Tongue (tissue), 2 donors: Measurements from ENCODE around the gene BRD9. TPM values are rescaled to one million over a fixed set of nuclear protein-coding genes. Genes with fewer than 3 reads are reported as not detected.

Experiments
- DNase-seq: peaks from one replicate; pipeline ENCODE4 v3.0.0-alpha.2; 2015
- total RNA-seq: library from RNA; depleted of rRNA; stranded (reverse); fragments of >200 nt; gene quantifications from one replicate; pipeline ENCODE4 v1.2.3, GENCODE V29; 2014

BRD9 gene
- total RNA-seq, 1 donor from 2014 or later = 35.3 TPM

DNA sequence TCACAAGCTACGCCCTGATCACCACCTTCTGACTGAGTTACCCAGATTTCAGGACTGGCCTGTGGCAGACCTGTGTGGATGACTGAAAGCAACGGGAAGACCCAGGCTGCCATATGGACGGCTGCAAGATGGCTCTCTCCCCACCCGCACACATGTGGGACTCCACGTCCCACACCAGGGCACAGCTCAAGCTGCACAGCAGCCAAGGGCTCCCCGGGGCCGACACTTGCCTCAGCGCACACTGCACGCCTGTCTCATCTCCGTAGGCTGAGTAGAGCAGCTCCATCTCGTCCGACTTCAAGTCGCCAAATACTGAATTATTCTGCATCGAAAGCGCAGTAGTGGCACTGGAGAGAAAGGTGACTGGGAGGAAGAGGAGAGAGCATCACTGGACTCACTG lies 14.5 kb downstream of the BRD9 start:
- no peak for DNase-seq

DNA sequence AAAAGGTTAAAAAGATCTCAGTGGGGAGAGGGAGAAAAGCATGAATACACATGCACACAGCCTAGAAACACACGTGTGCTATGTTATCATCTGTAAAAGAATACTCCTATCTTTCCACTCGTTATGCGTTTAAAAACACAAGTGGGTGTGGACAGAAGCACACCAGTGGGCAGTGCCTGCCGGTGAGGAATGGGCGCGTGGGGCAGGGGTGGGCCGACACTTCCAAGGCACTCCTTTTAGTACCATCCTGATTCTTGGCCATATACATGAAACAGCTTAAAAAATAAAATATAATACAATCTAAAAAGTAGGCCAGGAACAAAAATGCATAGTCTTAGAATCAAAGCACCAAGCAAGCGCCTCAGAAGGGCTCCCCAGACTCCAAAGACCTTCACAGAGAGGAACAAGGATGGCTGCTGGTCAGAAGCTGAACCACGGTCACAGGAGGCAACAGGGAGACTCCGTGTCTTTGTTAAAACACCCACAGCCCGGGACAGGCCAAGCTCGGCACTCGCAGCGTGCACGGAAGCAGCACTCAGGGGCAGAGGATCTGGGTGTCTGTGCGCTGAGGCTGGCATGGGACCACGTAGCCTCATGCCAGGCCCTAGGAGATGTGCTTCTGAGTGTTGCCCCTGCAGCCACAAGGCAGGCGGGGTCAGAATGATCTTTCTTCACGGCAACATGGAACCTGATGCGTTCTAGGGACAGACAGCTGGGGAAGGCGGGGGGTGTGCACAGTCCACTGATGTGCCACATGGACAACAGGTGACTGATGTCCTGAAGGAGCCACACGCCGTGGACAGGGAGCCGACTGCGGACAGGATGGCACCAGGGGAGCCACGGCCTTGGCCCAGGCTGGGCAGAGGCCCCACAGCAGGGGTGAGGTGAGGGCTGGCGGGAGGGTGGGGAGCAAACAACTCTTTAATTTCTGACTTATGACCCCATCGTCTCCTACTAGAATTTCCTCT lies 15.9 kb downstream of the BRD9 start:
- DNase-seq = no peak

DNA sequence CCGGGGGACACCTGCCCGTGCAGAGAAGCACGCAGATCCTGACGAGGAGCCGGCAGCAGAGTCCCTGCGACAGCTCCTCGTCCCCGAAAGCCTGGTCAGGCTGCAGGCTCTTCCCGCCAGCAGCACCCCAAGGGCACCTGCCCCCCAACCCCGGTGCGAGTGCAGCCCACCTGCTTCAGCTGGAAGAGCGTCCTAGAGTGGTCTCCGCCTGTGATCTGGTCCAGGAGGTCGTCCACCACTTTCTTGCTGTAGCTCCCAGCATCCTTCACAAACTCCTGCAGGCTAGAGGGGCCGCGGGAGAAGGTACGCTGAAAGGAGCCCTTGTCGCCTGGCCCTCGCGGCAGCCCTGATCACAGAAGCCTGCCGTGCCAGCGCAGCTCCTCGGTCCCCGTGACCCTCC lies 16.7 kb downstream of the BRD9 start:
- no peak for DNase-seq

DNA sequence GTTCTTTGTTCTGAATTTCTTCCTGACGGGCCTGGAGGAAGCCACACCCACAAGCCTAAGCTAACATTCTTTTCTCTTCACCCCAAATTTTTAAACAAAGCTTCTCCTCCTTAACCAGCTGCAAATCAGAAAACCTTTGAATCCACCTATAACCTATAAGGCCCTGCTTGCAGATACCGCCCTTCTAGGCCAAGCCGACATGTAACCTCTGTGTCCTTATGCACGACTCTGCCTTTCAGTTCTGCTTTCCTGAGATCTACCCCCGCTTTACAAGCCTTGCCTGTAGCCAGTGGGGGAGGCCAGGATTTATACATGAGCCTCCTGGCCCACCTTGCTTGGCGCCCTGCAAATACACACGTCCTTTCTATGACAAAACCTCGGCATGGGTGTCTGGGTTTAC lies 19.3 kb downstream of the BRD9 start:
- no peak for DNase-seq

DNA sequence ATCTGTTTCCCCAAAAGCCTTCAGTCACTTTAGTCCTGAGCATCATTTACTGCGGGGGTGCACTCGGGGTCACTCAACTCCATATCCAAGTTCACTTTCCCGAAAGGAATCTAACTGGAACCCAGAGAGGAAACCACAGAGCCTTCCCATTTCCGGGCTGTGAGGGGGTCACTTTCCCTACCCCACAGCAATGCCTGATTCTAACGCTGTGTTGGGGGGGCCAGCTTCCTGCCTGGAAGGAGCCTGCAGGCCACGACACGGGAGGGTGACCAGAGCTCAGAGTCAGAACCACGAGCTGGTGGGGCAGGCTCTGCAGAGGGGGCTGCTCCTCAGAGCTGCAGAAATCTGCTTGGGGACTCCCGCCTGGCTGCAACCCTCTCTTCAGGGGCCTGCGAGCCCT lies 20.3 kb downstream of the BRD9 start:
- no peak for DNase-seq

DNA sequence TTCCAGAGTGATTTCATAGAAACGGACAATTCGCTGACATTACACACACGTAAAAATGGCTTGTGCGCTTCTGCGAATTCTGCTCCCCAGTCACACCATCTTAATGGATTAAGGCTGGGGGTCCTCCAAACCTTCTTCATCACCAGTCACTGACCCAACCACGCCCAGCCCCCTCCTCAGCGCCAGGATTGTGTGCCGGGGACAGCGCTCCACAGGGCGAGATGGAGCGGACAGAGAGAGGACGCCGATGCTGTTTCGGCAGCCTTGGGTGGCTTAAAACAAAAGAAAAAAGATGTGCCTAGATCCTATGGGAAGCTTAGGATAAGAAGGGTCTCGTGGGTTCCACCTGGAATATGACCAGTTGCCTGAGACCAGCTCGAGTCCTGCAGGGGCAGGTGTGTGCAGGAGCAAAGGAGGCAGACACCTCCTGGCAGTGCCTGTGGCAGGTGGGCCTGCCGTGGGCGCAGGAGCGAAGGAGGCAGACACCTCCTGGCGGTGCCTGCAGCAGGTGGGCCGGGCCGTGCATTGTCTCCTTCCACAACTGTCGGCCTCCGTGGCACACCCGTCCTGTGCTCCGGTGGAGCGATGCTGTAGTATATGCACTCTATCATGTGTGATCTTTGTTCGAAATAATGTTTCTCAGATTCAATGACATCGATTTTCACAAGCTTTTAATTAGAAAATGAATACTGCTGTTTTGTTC lies 20.9 kb downstream of the BRD9 start:
- no peak for DNase-seq

DNA sequence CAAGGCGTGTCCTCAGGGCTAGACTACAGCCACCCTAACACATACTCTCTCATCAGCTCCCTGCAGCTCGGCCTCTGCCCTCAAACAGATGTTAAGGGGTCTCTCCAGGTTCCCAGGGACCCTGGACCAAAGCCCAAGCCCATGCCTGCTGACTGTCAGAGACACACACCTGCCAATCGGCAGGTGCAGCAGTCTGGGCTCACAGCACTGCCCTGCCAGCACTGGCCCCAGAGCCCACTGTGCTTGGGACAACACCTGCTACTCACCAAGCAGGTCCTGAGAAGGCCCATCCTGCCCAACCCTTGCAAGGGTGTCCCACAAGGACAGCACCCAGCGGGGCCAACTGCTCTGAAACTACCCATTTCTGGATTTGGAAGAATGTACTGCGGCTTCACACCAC lies 21.6 kb downstream of the BRD9 start:
- DNase-seq = no peak

DNA sequence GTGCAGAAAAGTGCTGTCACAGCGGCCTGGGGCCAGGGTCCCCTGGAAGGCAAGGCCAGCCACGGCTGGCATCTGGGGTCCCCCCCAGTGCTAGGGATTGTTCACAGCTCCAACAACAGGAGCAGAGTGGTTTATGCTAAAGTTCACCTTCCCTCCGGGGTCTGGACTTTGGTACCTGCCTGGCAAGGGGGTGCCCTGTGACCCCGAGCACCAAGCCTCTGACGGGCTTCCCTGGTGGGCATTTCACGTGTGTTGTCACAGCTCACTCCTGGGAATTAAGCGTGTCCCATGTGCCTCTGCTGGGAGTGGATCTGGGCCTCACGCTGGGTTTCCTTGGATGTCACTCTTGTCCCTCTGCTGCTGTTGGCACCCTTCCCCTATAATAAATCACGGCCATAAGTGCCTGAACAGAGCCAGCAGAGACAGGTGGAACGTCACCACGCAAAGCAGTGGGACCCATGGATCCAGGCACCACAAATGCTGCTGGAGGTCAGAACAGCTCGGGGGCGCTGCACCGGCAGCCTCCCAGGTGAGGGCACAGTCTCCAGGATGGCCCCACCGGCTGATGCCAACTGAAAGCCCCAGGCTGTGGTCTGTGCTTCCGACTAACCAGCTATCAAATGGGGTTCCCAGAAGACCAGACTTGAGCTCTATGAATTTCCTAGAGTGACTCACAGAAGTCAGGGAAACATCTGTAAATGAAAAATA lies 24.0 kb downstream of the BRD9 start:
- no peak for DNase-seq

DNA sequence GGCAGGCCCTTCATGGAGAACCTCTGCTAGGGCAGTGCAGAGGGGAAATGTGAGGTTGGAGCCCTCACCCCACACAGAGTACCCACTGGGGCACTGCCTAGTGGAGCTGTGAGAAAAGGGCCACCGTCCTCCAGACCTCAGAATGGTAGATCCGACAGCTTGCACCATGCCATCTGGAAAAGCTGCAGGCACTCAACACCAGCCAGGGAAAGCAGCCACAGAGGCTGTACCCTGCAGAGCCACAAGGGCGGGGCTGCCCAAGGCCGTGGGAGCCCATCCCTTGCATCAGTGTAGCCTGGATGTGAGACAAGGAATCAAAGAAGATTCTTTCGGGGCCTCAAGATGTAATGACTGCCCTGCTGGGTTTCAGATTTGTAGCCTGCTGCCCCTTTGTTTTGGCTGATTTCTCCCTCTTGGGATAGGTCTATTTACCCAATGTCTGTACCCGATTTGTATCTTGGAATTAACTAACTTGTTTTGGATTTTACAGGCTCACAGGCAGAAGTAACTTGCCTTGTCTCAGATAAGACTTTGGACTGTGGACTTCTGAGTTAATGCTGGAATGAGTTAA lies 25.2 kb downstream of the BRD9 start:
- no peak for DNase-seq

DNA sequence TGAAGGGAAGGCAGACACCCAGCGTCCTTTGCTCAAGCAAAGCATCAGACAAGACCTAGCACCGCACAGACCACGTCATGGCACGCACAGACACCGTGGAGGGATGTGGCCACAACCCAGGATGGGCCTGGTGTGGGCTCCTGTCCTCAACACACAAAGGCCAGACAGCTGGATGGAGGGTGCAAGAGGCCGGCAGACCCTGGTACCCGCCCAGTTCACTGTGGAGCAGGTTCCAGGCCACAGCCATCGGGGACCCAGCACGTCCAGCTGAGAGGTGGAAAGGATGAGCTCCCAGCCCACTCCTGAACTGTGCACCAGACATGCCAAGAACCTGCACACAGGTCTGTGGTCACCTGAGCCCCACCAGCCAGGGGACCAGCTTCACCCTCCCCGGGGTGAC lies 26.8 kb downstream of the BRD9 start:
- no peak for DNase-seq

DNA sequence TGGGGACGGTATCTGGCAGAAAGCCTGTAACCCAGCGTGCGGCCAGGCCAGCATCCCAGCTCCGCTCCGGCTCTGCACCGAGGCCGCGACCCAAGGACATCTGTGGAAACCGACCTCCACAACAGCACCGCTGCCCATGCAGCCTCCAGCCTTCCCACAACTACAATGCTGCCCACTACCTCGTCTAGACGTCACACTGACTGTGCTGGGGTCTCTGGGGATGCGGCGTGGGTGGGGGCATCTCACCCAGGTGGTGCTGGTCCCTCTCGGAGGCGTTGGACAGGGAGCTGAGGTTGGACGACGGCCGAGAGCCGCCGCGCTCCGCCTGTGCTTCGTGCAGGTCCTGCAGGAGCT lies 27.5 kb downstream of the BRD9 start:
- DNase-seq = no peak

DNA sequence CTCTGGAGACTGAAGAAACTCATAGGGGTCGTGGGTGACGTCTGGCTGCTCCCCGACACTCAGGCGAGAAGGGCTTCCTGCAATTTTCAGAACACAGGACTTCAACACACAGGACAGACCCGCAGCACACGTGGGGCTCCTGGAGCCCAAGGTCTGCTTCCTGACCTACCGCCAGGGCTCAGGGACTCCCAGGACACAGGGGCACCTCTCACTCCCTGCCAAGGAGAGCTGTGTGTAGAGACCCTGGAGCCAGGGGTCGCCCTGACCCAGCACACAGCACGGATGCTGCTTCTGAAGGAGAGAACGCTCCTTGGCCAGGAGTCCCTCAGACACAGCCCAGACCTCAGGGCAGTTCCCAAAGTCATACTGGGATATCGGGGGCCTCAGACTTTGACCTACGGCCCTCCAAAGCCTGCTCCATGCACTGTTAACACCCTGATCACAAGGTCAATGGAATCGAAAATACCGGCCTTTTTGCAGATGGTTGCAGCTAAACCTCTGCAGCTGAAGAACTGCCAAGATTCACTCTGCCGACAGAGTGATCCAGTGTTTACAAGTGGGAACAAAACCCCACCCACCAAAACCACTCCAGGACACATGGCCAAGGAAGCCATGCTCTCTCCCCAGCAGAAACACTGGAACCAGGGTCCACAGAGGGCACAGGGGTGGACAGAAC lies 28.0 kb downstream of the BRD9 start:
- DNase-seq = no peak

DNA sequence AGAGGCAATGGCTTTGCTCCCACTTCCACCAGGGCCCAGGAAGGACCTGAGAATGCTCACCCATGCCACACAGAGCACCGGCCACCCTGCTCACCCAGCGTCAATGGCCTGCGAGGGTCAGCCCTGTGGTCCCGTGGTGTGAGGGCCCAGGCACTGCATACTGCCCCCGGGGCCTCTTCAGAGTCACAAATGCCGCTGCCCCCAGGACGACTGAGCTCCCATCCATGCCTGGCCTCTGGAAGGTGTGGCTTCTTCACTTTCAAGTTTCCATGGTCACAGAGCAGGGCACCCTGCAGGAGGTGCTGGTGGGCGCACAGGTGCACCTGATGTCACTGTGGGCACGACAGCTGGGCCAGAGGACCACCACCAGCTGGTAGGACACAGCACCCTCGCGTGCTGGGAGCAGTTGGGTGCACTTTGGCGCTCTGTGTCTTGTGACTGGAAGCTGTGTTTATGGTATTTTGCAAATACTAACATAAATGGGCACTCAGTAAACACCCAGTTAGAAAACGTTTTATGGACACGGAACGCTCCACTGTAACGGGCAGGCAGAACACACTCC lies 29.3 kb downstream of the BRD9 start:
- no peak for DNase-seq

DNA sequence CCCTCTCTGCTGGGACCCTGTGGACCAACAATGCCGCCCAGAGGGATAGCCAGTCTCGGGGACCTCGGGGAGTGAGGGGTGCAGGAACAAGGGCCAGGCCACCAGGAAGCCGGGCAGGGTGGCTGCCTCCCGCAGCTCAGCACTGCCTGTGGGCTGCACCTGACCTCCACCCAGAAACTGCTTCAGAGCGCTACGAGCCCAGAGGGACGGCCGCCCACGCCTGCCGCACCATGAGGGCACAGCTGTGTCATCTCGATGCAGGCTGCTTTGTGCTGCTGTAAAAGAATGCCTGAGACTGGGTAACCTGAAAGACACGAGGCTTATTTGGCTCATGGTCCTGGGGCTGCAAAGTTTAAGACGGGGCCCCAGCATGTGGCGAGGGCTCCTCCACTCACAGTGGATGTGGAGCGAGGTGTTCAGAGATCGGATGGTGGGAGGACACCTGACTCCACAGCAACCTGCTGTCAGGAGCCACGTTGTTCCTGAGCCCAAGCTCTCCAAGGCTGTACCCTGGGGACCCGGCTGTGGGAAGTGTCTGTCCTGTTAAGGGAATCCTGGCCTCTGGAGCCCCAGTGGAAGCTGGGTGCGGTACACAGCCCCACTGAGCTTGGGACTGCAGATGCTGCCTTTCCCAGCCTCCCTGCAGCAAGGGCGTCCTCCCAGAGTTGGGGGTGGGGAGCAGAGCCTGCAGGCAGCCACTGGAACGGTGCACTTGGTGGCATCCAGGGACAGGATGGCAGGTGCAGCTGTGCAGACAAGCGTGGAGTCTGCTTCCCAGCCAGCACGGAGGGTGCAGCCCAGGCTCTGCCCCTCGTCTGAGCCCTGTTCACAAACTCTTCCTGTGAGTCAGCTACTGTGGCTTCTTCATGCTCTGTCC lies 30.0 kb downstream of the BRD9 start:
- no peak for DNase-seq

DNA sequence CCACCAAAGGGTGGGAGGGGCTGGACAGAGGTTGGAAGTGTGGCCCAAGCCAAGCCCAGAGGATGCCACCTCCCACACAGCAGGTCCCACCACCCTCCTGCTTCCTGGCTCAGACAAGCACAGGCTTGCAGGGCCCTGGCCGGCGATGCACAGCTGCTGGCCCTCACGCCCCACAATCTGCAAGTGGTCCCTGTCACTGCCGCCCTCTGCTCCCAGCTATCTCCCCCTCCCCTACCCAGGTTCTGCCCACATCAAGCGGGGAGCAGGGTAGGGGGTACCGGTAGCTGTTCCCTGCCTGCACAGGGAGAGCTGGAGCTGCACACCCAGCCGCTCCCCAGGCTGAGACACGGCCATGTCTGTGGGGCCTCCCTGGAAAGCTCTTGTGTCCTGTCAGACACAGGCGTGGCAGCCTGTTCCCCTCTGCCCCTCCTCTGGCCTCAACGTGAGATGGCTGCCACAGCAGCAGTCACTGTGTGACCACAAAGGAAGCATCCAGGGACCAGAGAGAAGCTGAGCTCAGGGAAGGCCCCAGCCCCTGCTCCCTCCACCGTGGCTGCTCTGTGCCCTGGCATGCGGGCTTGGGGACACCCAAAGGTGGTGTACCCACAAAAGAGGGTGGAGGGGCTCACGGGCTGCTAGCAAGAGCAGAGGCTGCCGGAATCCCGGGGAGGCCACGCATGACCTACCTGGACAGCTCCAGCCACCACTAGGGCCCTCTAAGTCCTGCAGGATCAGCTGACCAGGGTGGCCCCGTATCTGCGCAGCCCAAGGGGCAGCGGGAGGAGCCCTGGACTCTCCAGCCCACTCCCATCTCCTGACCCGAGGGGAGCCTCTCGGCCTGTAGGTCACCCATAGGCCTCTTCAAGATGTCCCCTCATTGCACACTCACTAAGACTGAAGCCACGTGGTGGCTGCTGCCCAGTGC lies 30.9 kb downstream of the BRD9 start:
- DNase-seq = no peak

DNA sequence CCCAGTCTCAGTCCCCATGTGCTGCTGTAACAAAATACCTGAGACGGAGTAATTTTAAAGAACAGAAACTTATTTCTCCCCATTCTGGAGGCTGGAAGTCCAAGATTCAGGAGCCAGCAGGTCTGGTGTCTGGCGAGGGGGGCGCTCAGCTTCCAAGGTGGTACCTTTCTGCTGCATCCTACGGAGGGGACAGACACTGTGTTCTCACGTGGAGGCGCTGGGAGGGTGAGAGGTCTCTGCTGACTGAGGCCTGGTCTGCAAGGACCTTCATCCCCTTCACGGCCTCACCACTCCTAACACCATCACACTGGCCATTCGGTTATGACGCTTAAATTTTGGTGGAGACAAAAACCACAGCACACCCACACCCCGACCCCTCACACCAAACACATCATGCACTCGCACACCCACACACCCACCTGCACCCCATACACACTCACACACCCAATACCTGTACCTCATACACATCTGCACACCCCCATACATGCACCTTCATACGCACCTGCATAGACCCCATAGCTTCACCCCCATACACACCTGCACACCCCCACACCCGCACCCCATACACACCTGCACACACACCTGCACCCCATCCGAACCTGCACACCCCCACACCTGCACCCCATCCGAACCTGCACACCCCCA lies 32.0 kb downstream of the BRD9 start:
- DNase-seq = no peak

DNA sequence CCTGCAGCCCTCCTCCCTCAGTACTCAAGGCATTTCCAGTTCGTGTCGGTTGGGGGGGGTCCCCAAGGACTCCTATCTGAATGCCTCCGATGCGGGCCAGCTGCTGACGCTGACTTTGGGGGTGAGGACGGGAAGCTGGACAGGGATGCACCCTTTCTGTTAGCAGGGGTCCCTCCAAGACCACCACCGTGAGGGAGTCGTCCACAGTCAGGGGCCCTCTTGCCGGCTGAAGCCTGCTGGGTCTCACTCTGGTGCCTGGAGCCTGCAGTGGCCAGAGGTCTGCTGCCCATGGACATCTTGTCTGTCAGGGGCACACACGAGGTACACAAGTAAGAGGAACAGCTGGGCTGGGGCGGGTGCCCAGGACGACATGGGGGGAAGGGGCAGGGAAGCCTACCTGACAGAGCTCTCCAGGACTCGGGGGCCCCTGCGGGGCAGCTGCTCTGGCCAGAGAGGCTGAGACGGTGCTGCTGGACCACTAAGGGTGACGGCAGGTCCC lies 32.8 kb downstream of the BRD9 start:
- DNase-seq = no peak

DNA sequence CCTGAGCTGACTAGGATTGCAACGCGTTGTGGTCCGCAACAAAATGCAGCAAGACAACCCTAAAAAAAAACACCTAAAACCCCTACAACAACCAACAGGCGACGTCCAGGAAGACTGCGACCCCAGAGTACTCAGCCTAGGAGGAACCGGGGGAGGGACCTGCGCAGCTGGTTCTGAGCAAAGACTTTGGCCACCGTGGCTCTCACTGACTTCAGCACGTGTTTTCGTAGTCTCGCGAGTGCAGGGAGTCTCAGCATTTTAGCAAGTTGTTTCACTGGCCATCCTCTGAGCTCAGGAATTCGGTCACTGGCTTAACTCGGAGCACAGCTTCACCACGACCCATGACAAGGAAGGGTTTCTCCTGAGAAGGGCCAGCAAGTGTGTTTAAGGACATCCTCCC lies 33.2 kb downstream of the BRD9 start:
- DNase-seq = no peak

DNA sequence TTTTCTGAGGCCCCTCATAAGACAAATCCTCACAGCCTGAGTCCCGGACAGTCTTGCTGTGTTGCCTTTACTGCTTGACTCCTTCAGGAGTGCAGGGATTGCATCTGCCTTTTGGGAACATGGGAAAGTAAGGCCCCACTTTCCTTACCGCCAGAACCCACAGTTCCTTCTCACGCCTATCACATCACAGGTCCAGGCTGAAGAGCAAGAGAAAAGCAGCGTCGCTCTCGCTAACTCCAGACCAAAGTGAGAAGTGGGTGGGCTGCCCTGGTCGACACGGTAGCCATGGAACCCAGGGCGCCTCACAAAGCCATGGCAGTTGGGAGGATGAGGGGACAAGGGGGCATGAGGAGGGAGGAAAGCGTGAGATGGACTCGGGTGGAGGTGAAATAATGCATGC lies 33.9 kb downstream of the BRD9 start:
- DNase-seq = no peak
